GM21515 (cell line): ENCODE measurements around the gene LILRB5.
"Not testable (repeated sequence)": the region's sequence is repeated elsewhere in the genome, so short reads cannot be mapped to it uniquely, and the experiment has no call there.

Experiments used
- ATAC-seq: cut with Tn5 transposase; IDR thresholded peaks from one replicate; pipeline ENCODE4 v1.9.1; 2021; ENCODE audit not compliant: unreplicated experiment

Gene LILRB5

GRCh38 chr19:54257116-54257480 is at the start of gene LILRB5:
LILRB5 (minus strand) TSS chr19:54257273; CDS start chr19:54257193, 80 bp downstream.
- no peak for ATAC-seq

GRCh38 chr19:54305141-54305540 is 48.1 kb upstream of the LILRB5 start:
- ATAC-seq: no peak

DNA sequence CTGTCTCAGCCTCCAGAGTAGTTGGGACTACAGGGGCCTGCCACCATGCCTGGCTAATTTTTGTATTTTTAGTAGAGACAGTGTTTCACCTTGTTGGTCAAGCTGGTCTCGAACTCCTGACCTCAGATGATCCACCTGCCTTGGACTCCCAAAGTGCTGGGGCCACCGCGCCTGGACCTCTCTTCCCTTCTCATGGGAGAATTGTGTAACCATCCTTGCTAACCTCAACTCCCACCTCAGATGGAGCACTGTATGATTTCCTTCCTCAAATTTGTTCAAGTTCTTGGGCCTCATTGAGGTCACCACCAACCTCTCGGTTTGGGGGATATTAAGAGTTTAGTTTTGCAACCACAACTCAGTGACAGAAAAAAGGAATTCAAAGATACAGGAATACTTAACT is 45.2 kb upstream of the LILRB5 start:
- no peak for ATAC-seq

GRCh38 chr19:54299515-54299914 is 42.4 kb upstream of the LILRB5 start:
- no peak for ATAC-seq

- no peak for ATAC-seq
These were observed 42.0 kb upstream of the LILRB5 start for GRCh38 chr19:54299126-54299498.

- no peak for ATAC-seq
These were observed 41.5 kb upstream of the LILRB5 start for GRCh38 chr19:54298357-54299125.

GRCh38 chr19:54297759-54298305 is 40.8 kb upstream of the LILRB5 start:
- ATAC-seq: no peak

GRCh38 chr19:54294539-54294938 is 37.5 kb upstream of the LILRB5 start:
- no peak for ATAC-seq

GRCh38 chr19:54289160-54289559 is 32.1 kb upstream of the LILRB5 start:
- ATAC-seq: not testable (repeated sequence)

GRCh38 chr19:54287456-54287855 is 30.4 kb upstream of the LILRB5 start:
- no peak for ATAC-seq

DNA sequence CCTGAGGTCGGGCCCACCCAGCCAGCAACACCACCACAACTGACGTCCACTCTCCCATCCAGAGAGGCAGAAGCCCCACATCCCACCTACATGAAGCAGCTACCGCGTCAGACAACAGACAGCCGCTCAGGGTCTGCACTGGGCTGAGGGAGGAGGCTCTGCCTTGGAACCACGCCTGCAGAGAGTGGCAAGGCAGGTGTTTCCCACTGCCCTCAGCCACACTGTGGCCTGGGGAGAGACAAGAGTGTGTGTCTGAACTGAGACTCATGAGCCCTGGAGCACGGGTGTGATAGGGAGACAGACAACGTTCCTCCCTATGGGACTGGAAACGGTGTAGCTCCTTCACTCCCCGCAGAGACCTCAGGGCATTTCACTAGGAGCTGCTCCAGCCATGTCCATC is 29.2 kb upstream of the LILRB5 start:
- not testable (repeated sequence) for ATAC-seq

DNA sequence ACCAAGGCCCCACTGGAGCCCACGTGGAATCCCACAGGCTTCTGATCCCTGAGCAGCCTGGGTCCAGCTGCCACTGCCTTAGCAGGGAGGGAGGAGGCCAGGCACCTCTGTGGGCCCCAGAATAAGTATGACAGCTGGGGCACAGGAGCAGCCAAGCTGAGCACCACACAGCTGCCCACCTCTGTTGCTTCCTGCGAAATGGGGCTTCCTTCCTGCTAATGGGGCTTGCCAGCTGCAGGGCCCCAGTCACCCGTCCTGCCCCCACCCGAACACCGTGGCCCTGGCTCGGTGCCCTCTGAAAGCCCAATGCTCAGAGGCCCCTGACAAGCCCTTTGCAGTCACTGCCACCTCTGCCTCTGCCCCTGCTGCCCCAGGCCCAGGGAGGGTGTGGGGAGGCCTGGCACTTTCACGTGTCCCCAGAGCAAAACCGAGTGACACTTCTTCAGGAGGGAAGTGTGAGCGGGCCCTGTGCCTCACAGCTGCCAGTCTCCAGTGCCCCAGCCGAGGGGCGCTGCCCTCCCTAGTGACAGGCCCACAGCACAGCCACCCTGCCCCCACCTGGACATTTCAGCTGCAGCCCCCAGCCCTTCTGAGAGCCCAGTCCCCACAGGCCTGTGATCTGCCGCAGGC is 28.5 kb upstream of the LILRB5 start:
- ATAC-seq: not testable (repeated sequence)

DNA sequence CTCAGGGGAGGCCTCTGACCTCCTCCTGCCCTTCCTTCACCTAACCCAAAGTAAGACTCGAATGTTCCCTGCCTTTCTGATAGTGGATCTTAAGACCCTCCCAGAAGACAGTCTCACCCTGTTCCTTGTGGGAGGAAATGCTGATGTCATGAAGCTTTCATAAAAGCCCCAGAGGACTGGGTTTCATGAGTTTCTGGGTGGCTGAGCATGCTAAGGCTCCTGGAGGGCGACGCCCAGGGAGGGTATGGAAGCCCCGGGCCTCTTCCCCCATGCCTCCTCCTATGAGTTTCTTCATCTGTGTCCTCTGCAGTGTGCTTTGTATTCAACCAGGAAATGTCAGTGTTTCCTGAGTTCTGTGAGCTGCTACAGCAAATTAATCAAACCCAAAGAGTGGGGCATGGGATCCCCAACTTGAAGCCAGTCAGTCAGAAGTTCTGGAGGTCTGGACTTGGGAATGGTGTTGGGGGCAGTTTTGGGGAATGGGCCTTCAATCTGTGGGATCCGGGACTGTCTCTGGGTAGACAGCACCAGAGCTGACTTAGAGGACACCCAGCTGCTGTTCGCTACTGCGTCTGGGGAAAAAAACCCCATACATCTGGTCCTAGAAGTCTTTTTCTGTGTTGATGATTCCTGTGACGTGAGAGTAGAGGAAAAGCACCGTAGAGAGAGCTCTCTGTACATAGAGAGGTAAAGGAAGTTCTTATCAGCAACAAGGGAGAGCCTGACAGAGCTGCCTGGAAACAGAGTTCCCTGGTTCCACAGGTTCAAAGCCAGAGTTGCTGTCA is 25.8 kb upstream of the LILRB5 start:
- no peak for ATAC-seq

- ATAC-seq: not testable (repeated sequence)
These were observed 24.6 kb upstream of the LILRB5 start for GRCh38 chr19:54281729-54282075.

- ATAC-seq: no peak
These were observed 24.1 kb upstream of the LILRB5 start, which contains the start of gene LILRB2 for GRCh38 chr19:54281007-54281728. LILRB2 (minus strand) TSS chr19:54281110; CDS start chr19:54280496, 614 bp downstream.

- ATAC-seq: not testable (repeated sequence)
These were observed 23.4 kb upstream of the LILRB5 start for GRCh38 chr19:54280441-54280840.

DNA sequence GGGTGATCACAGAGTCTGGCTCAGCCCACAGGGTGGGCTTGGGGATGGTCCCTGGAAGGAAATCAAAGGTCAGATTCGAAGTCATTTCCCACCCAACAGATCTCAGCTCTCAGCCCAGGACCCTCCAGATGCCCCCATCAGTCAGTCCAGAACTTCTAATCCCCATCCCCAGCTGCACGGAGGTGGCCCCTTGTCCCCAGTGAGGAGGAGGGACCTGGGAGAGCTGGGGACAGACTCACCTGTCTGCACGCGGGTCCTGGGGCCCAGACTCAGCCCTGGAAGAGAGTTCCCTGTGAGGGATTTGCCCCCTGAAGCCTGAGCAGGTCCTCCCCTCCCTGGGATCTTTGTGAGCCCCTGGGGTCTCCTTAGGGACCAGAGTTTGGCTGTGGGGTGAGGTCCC is 23.0 kb upstream of the LILRB5 start:
- ATAC-seq: not testable (repeated sequence)

- ATAC-seq: no peak
These were observed 22.4 kb upstream of the LILRB5 start for GRCh38 chr19:54279406-54279962.

- not testable (repeated sequence) for ATAC-seq
These were observed 21.6 kb upstream of the LILRB5 start for GRCh38 chr19:54278571-54279195.

GRCh38 chr19:54278056-54278455 is 21.0 kb upstream of the LILRB5 start:
- not testable (repeated sequence) for ATAC-seq
